ENCODE measurements around the gene SYNJ1. TPM values are rescaled to one million over a fixed set of nuclear protein-coding genes. Genes with fewer than 3 reads are reported as not detected.

Gene SYNJ1
- polyA plus RNA-seq, 3 donors, result 12.2 to 15.7 (median 14.6) TPM

Other genes with a start within 250 kb of the SYNJ1 start
- 1 to 10 TPM; 1.8 to 2.4 (median 2.3) TPM for gene TCP10L, start 142.5 kb downstream of the SYNJ1 start, polyA plus RNA-seq (ENCODE audit: insufficient read length in 3 of 3)
- 10 to 100 TPM; 62.9 to 75.7 (median 67.2) TPM for gene CFAP298, start 115.6 kb downstream of the SYNJ1 start, polyA plus RNA-seq (ENCODE audit: insufficient read length in 3 of 3)
- gene PAXBP1, start 43.7 kb upstream of the SYNJ1 start, polyA plus RNA-seq (ENCODE audit: insufficient read length in 3 of 3), result 10 to 100 TPM; 64.9 to 96.8 (median 93.0) TPM

Data from renal pelvis (tissue), 3 donors.